COLO668 (cell line): ENCODE results near the gene KAT5.
"Not testable (repeated sequence)": the region's sequence is repeated elsewhere in the genome, so short reads cannot be mapped to it uniquely, and the experiment has no call there.

Source experiments
- DNase-seq: peaks from one replicate; lab custom pipeline; 2025; ENCODE audit not compliant: unreplicated experiment; lab: John Stamatoyannopoulos, UW

The KAT5 gene

DNA sequence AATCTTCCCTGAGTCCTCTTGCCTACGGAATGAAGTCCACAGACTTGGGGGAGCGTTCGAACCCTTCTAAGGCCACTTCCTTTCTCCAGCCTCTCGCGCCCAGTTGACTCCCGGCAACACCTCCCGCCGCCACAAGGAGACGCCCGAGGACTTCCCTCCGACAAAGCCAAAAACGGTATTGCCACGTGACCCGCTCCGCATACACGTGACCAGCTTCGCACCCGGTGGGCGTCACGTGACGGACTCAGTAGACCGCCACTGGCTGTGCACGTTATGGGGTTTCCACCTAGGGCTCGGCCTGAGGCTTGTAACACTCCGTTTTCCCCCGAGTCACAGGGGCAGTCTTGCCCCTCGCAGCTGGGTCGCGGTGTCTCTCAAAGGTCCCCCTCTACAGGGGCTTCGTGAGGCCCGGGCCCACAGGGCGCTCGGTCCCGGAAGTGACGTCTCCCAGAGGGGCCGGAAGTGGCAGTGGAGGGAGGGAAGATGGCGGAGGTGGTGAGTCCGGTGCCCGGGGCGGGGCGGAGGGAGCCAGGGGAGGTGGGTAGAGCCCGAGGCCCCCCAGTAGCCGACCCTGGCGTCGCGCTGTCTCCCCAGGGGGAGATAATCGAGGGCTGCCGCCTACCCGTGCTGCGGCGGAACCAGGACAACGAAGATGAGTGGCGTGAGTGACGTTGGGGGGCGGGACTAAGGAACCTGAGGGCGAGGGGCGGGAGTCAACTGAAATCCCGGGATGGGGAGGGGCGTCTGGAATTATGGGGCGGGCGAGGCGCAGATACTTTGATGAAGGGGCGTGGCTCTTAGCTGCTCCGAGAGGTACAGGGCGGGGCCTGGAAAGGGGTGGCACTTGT, at the start of gene KAT5:
TSS of gene KAT5 (plus strand) at position 468 of the 848 bp plus-strand sequence. CDS start at position 484, 16 bp downstream.
- peak; percentile 96 for DNase-seq

DNA sequence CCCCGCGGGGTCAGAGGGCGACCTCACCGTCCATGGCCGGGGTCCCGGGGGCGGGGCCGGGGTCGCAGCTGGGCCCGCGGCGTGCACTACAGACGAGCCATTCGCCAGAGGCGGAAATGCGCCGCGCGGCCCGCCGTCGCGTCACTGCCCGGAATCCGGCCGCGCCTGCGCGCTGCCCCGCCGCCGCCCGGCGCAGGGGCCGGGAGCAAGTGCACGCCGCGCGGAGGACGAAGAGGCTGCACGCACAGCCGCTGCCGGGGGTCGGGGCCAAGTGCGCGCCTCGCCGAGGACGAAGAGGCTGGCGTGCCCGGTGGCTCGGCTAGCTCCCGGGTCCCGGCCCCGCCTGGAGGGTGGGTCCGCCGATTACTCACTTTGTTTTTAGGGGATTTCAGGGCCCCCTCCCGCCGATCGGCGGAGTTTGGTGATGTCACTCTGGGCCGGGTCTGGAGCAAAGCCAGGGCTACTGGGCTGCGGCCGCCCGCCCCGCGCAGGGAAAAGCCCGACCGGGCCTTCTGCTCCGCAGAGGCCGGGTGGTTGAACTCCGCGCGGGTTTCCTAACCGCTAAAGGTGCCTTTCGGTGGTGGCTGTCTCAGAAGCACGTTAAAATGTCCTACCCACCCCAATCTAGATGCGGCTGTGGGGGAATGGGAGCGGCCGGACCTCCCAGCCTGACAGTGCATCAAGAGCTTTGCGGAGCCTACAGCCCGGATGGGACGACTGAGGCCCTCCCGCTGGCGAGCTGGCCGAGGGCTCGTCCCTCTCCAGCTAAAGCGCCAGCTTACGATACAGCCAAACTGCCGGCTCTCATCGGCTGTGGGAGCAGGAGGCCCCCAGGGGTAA, 49.0 kb upstream of the KAT5 start, which contains the start of gene RELA:
TSS of gene RELA (minus strand) at position 118 of the 840 bp plus-strand sequence. CDS start at position 34, 84 bp downstream.
- DNase-seq = peak; percentile 95

- peak; percentile 38 for DNase-seq
Measured at GRCh38 chr11:65663639-65664200, 48.3 kb upstream of the KAT5 start.

DNA sequence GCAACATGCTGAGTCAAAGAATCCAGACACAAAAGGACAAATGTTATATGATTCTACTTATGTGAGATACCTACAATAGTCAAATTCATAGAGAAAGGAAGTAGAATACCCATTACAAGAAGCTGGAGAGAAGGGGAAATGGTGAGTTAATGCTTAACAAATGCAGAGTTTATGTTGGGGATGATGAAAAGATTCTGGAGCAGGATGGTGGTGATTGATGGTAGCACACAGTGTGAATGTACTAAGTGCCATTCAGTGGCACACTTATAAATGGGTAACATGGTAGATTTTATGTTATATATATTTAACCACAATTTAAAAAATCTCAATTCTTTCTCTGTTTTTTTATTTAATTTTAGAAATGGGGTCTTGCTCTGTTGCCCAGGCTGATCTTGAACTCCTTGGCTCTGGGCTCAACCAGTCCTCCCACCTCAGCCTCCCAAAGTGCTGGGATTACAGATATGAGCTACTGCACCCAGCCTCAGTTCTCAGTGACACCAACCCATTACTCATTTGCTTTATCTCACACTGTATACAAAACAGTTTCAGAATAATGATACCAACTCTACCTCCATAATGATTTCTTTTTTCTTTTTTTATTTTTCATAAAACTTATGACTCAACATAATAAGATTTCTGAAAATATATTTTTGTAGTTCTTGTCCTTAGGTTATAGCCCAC, 39.7 kb upstream of the KAT5 start:
- DNase-seq = no peak

GRCh38 chr11:65672982-65673381, 39.1 kb upstream of the KAT5 start:
- no peak for DNase-seq

DNA sequence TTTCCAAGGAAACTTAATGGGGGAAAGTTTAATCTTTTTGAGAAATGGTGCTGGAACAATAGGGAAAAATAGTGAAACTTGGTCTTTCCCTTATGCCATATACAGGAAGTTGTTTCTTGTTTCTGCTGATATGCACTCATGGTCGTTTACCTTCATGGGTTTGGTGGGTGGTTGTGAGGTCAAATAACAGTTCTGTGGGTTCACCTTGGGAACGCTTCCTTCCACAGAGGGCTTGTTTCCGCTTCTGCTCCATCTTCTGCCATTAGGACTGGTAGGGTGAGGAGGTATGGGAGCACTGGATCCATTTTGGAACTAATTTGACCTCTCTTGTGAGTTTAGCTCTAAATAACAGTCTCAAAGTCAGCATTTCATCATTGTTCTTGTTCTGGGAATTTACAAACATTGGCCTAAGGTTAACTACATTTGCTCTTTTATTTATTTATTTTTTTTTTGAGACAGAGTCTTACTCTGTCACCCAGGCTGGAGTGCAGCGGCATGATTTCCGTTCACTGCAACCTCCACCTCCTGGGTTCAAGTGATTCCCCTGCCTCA, 31.8 kb upstream of the KAT5 start:
- no peak for DNase-seq

- DNase-seq = not testable (repeated sequence)
Measured at GRCh38 chr11:65683480-65683879, 28.6 kb upstream of the KAT5 start.

DNA sequence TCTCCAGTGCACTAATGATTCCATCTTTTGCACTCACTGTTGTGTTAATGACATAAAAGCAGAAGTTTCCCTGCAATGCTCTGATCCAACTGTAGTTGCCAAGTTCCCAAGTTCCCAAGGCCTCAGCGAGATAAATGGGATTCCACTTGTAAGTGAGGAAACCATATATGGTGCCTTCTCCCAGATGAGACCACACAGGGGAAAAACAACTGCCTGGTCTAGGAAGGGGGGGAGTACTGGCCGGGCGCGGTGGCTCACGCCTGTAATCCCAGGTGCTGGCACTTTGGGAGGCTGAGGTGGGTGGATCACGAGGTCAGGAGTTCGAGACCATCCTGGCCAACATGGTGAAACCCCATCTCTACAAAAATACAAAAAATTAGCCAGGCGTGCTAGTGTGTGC, 26.1 kb upstream of the KAT5 start:
- no peak for DNase-seq

- not testable (repeated sequence) for DNase-seq
Measured at GRCh38 chr11:65691847-65692246, 20.2 kb upstream of the KAT5 start.

- no peak for DNase-seq
Measured at GRCh38 chr11:65692367-65692766, 19.7 kb upstream of the KAT5 start.

GRCh38 chr11:65695459-65696241, 16.4 kb upstream of the KAT5 start:
- DNase-seq = peak; percentile 88

DNA sequence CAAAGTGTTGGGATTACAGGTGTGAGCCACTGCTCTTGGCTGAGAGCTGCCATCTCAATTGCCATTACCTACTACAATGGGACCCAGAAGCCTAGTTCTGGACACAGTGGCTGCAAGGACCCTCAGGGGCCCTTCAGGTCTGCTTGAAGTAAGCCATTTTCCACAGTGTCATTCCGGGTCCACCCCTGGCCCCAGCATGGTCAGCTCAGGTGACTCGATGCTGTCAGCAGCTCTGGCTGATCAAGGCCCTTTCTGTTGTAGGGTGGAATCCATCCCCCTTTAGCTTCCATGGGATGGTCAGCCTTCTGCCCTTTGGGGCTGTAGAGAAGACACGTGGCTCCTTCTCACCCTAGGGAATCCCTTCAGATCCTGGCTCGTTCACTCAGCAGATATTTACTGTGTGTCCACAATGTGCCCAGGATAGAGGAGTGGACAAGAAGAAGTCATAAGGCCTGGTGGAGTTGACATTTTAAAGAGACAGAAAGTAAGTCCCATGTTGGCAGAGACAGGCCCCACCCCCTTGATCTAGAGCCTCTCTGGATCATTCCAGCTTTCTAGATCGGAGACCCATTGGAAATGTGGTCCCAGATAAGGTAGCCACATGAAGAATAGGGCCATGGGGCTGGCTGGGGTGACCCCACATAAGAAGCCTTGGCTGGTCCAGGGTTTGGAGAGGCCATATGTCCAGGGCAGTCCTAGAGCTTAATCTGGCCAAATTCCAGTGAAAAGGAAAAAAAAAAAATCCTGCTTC, 15.1 kb upstream of the KAT5 start:
- no peak for DNase-seq

DNA sequence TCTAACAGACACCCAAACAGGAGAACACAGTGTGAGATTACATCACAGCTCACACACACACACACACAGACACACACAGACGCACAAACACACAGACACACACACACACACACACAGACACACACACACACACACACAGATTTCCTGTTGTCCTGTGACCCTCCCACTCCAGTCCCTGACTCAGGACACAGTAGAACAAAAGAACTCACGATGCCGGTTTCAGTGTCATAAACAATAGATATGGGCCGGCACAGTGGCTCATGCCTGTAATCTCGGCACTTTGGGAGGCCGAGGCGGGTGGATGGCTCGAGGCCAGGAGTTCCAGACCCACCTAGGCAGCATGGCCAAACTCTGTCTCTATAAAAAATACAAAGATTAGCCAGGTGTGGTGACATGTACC, 13.8 kb upstream of the KAT5 start:
- DNase-seq = no peak

- DNase-seq = no peak
Measured at GRCh38 chr11:65699306-65699705, 12.7 kb upstream of the KAT5 start.

GRCh38 chr11:65700399-65700798, 11.7 kb upstream of the KAT5 start:
- no peak for DNase-seq

- no peak for DNase-seq
Measured at GRCh38 chr11:65701686-65702085, 10.4 kb upstream of the KAT5 start.

- DNase-seq = no peak
Measured at GRCh38 chr11:65703846-65704245, 8.2 kb upstream of the KAT5 start.

DNA sequence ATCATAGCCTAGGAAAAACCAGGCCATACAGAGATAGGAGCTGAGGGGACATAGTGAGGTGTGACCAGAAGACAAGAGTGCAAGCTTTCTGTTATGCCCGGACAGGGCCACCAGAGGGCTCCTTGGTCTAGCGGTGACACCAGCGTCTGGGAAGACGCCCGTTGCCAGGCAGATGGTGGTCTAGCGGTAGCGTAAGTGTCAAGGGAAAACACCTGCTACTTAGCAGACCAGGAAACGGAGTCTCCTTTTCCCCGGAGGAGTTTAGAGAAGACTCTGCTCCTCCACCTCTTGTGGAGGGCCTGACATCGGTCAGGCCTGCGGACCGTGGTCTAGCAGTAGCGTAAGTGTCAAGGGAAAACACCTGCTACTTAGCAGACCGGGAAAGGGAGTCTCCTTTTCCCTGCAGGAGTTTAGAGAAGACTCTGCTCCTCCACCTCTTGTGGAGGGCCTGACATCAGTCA, 5.7 kb upstream of the KAT5 start:
- peak; percentile 44 for DNase-seq

- not testable (repeated sequence) for DNase-seq
Measured at GRCh38 chr11:65707002-65707401, 5.0 kb upstream of the KAT5 start.
